HG03342 (cell line): ENCODE data around the gene PRUNE2.
A peak's percentile ranks its signal among the peaks of the same experiment; 100 is the strongest.

ENCODE experiments used
- ATAC-seq: cut with Tn5 transposase; IDR thresholded peaks from one replicate; pipeline ENCODE4 v1.9.1; 2021; ENCODE audit warnings: mild to moderate bottlenecking, moderate library complexity; ENCODE audit not compliant: unreplicated experiment

The PRUNE2 gene

DNA sequence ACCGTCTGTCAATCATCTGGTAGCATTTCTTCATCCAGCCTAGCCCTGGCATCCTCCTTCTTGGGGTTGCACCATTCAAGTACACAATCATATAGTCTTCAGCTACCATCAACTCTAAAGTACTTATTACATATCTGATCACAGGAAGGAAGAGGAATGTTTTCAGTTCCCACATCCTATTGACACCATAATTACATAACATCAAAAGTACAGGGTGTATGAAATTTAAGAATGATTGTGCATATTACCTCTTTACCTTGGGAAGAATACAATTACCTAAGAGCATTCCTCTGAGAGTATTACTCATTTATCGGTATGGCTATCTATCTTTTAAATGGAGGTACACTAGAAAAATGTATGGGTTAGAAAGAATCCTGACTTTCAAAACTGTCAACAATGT lies 268.5 kb downstream of the PRUNE2 start:
- ATAC-seq, result no peak

DNA sequence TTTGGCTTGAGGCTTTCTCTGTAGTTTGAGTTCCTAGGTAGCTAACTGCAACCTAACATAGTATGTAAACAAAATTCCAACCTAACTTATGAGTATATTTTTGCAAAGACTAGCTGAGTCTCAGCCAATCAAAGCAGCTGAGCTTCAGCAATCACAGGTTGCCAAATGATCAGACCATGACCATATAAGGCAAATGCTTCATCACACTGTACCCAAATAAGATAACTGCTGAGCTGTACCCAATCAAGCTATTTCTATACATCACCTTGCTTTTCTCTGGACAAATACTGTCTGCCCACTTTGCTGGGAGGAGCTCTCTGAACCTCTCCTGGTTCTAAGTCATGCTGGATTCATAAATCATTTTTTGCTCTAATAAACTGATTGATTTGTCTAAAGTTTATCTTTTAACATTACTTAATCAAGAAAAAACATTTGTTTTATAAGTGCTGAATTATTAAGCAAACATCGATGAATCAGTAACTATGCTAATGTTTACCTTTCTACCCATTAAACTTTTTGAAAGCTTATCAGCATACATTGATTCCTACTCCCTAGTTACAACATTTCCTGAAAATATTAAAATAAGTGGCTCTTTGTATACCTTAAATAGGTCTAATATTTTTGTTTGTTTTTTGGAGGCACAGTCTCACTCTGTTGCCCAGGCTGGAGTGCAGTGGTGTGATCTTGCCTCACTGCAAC lies 271.4 kb downstream of the PRUNE2 start:
- no peak for ATAC-seq

DNA sequence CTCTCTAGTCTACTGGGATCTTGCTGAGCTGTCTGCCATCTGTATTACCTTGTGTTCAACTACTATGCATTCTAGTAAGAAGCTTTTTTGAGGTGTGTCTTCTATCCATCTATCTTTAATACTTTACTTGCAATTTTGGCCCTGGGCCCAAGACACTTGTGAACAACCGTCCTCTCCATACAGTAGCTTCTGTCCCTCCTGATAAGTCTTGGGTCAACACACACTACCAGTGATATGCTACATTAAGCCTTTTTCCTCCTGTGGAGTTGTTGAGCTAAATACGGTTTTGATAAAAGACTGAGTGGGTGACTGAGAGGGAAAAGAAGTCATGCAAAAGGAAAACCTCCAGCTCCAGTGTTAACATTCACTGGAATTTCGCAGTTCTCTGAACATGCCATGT lies 275.0 kb downstream of the PRUNE2 start:
- ATAC-seq, result no peak

DNA sequence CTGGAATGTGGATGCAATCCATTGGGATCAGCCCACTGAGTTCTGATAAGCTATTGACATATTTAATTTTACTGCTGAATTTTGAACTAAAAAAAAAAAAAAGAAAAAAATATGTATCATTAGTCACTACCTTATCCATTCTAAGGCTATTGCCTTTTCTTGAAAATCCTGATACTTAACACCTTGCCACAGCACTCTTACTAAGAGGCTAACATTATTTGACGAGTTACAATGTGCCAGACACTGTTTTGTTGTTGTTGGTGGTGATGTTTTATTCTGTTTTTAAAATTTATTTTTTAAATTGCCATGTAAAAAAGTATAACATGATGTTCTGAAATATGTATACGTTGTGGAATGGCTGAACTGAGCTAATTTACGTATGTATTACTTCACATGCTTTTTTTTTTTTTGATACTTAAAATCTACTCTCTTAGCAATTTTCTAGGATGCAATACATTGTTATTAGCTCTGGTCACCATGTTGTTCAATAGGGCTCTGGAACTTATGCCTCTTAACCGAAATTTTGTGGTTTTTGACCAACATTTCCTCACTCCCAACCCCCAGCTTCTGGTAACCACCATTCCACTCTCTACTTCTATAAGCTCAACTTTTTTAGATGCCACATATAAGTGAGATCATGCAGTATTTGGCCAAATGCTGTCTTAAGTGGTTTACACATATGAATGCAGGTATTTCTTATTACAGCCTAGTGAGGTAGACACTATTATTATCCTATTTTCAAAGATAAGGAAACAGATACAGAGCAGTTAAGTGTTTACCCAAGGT lies 276.5 kb downstream of the PRUNE2 start:
- ATAC-seq, result no peak

DNA sequence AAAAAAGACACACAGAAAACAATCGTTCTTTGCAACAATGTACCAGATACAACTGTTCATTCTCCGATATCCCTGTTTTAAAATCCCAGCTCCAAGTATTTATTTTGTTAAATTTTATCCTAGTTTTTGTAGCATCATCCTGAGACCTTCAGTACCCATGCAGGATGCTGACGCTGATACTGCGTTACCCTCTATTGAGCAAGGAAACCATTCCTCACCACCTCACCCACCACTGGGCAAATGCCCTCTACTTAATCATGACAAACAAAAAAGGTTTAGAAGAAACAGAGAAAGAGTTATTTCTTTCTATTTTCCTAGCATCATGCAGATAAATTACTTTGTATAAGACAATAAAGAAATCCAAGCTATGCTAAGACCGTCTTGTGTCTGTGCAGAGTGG lies 277.8 kb downstream of the PRUNE2 start:
- ATAC-seq, result no peak

DNA sequence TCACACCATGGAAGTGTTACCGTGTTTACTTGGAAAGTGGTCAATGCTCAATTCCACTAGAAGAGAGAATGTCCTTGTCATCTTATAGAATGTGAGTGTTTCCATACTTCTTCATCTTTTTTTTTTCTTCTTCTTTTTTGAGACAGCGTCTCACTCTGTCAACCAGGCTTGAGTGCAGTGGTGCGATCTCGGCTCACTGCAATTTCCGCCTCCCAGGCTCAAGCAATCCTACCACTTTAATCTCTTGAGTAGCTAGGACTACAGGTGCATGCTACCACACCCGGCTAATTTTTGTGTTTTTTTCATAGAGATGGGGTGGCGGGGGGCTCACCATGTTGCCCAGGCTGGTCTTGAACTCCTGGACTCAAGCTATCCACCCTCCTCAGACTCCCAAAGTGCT lies 278.9 kb downstream of the PRUNE2 start:
- ATAC-seq, result no peak

DNA sequence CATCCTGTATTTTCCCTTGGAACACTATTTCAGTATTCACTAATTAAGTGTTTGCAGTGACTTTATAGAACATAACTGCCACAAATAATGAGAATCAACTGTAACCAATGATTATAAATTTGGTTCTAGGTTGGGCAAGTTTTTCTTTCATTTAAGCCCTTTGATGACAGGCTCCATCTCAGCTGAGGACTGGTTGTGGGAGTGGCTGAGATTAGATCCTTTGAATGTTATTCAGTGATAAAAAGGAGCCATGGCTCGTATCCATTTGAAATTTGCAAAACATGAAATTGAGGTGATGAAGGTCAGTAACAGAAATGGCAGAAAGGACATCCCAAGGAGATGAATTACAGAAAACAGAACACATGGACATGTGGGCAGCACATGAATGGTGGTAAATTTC lies 279.8 kb downstream of the PRUNE2 start:
- ATAC-seq, result no peak

DNA sequence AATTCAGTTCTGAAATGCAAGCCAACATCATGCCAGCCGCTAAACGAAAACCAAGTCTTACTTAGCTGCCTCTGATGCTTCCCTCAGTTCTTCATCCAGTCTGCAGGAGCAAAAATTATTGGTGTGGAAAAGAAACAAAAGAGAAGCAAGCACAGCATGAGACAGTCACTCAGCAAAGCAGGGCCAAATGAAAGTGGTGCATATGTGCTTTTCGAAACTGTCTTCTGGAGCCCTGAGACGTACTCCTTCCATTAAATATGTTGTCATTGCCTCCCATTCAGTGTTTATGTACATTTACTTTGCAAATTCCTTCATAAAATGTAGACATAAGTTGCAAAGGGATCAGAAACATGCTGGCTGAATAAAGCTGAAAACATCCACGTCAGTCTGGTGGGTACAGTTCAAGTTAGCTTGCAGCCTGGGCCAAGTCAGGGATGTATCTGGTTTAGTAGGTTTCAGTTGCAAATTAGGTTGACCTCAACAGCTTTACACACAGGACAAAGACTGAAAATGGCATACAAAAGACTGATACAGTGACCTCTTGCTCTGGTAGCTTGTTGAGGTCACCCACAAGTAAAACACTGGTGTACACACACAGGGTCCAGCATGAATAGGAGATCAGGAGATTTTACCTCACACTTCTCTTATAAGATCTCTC lies 281.4 kb downstream of the PRUNE2 start:
- peak; percentile 94 for ATAC-seq

DNA sequence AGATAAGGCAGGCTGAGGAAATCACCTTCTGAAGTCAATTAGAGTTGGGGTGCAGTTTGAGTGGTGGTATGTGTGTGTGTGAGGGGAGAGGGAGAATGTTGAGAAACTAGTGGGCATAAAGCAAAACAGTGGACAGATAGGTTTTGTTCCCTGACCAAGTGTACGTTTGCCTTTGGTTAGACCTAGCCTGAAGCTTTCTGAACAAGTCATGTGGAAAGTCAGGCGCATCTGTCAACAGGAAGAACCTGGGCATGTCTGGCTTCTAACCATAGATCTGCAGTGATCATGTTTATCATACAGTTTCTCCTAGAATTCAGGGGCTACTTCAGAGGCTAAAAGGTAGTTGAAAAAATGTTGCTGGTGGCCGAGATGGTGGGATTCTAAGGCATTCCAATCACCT lies 284.9 kb downstream of the PRUNE2 start:
- no peak for ATAC-seq

DNA sequence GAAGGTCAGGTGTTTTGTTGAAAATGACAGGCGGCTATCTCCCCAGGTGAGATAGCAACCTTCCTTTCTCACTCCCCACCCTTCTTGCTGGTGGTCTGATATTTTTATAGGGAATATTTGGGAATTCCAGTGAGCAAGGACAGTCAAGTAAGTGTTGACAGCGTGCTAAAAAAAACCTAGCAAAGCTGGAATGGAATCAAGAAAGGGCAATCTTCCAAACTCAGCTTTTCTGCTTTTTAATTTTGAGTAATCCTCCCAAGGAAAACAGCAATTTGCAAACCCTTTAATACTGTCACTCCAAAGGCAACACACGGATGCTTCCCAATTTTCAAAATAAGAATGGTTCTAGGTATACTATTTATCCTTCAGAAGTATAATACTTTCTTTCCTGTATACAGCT lies 285.3 kb downstream of the PRUNE2 start:
- ATAC-seq, result no peak

DNA sequence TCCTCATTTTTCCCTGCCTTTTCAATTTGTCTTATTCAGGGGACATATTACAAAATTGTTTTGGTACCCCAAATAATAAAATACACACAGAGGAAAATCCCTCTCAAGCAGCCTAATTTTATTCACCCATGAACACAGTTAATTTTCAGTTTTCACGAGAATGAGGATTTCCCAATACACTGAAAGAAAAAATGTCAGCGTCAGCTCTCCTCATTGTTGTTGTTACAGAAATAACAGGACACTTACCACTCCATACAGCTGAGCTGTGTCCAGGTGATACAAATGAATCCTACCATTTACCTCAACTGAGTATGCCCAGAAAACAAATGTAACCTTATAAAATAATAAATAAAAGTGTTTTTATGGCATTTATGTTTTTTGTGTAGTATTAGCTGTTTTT lies 286.3 kb downstream of the PRUNE2 start:
- no peak for ATAC-seq

DNA sequence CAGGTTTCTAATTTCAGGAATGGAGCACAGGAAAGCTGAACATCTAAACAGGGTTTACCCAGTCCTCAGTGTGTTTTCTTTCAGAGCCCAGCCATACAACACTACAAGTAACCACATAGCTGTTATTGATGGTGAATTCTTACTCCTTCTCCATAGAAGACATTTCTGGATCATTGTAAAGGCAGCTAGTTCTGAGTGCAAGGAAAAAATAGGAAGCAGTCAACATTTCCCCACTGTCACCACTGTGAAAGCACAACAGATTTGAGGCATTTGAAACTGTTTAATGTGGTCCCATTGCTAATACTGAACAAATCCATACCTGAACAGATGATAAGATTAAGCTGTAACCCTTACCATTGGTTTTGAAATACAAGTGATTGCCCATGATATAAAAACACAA lies 286.7 kb downstream of the PRUNE2 start:
- ATAC-seq, result no peak

DNA sequence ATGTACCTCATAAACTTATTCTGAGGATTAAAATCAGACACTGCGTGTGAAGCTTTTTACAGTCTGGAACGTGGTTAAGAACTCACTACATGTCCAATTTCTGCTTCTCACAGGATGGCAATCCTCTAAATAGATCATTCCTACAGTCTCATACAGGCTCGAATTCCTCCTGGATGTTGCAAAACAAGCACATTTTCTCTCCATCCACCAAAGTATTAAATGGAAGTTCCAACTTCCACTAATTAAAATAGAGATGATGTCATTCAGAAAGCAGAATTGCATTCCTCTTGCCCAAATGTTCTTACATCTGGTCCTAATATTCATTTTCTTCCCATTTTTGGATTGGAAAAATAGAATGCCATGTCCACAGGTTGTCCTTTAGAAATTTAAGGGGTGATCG lies 287.2 kb downstream of the PRUNE2 start:
- no peak for ATAC-seq

DNA sequence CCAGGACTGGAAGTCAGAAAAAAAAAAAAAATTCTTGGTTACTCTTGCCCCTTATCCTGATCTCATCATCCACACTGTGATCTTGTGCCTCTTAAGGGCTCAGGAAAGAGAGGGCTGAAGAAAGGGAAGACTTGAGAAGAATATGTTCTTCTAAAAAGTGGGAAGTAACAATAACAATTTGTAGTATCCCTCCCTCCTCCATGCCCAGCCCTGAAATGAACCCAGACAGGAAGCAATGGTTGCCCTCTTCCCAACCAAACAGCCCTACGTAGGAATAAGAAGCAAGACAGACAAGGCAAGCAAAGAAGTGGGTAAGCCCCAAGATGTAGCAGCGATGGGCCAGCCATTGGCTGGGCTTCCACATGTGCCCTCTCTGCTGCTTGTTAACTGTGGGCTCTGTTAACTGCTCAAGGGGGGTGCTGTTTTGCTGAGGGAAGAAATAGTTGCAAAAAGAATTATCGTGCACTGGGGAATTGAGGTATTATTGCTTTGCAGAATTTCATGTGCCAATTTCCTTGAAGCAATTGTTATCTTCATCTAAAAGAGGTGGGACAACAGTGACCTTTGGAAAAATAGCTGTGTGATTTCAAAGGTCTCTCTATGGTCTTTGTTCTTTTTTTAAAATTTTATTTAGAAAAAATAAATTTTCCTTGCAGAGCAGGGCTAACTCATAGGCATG lies 288.3 kb downstream of the PRUNE2 start:
- ATAC-seq, result no peak

DNA sequence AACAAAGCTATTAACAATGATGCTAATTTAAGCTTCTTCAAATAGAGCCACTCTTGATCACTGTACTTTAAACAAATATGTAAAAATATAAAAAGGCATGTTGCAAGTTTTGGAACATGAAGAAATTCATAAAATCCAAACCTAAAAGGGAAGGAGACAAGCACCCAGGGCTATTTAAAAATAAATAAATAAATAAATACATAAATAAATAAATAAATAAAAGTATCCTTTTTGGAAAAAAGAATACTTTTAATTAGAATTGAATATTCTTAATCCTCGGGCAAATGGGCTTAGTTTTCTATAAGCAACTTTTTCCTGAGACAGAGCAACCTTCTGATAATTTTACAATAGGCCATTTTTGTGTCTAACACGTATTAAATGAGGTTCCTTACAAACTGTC lies 289.1 kb downstream of the PRUNE2 start:
- no peak for ATAC-seq

DNA sequence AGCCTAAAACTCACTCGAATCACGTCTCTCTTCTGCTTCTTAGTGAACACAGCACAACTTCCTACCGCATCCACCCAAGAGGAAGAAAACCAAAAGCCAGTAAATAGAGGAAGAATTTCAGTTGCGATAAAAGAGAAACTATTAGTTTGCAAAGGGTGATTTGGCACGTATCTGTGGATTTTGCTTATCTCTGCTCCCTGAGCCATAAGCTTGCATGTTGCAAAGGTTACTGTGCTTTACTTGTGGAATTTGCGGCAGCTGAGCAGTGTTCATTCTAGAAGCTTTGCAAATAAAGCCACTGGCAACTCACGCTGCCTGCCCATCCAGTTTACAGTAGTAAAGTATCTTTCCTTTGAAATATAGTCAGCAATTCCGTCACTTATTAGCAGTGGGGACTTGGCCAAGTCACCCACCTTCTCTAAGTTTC lies 290.7 kb downstream of the PRUNE2 start:
- no peak for ATAC-seq

DNA sequence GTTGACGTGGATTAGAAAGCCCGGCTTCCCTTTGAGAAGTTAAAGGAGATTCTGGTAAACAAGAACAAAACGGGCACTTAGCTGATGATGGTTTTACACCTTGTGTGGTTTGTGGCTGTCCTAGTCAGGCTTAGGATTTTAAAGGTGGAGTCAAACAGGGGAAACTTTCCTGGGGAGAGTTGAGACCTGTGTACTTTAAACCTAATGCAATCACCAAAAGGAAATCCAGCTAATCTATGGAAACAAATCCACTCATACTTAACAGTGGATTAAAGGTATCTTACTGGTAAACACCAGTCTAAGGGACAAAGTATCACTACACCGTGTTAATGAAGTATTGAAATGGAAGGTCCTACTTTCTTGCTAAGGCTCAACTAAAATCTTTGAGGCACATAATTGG lies 291.9 kb downstream of the PRUNE2 start:
- no peak for ATAC-seq

DNA sequence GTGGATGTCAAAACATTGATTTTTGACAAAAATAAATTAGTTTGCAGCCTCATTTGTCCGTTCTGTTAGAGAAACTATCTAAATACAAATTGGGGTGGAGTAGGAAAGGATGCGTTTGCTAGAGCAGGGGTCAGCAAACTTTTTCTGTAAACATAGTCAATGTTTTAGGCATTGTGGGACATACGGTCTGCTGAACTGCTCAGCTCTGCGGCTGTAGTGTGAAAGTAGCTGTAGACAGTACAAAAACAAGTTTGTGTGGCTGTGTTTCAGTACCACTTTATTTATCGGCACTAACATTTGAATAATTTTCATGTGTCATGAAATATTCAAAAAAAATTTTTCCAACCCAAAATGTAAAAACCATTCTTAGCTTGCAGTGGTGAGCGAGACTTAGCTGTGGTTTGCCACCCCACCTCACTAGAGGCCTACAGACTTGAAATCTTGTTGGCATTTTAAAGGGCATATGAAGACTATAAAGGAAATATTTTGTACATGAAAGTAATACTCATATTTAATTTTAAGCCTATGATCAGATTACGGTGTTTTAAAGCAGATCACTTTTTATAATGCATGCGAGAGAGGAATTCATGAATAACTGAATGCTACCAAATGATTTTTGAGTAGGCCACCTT lies 292.6 kb downstream of the PRUNE2 start:
- no peak for ATAC-seq

DNA sequence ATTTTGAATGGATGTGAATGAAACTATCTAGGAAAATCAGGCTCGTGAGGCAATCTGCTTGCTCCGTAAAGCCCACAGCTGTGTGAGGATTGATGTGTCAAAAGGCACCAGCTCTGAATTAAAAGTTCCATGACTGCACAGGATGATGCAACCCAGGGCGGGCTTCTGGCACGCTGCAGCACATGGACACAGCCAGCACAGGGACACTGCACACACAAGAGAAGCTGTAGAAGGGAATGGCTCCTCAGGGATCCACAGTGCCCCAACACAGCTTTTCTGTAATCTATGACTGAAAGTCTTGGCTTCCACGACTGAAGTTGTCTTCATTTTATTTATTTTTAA lies 295.9 kb downstream of the PRUNE2 start:
- ATAC-seq, result no peak

DNA sequence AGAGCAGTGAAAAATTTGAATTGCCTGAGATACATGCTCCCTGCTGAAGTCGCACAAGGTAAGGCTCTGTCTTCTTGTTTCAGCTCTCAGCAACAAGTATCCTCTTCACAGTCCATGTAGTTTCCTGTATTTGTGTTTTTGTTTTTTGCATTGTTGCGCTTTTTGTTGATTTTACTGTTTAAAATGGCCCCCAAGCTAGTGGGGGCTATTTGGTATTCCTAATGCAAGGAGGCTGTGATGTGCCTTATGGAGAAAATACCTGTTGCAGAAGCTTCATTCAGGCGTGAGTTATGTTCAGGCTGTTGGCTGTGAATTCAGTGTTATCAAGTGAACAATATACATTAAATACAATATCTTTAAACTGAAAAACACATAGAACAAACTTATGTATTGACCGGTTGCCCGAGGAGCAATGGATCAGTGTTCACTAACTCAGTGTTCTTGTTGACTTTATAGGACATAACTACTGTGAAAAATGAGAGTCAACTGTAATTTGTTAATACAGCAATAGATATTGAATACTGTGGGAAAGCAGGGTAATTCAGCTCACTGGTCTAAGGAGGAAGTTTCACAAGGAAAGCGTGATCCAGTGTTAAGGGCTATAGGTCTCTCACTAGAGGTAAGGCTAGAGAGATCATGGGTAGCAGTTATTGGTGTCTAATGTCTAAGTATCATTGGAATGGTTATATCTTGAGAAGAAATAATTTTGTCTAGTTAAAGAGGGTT lies 296.5 kb downstream of the PRUNE2 start:
- no peak for ATAC-seq
